Adrenal gland (tissue), 5 donors: ENCODE data around the gene PSMD5.
"Not testable (repeated sequence)": the region's sequence is repeated elsewhere in the genome, so short reads cannot be mapped to it uniquely, and the experiment has no call there.

Experiments used
- CTCF ChIP-seq, 6 experiments: fragments of 450-650 bp in 4 of 6; fragments of 200-600 bp in 2 of 6; sonication (generic) in 1 of 6; IDR thresholded peaks; 1 replicate in 5 of 6; 2 replicates in 1 of 6; pipeline versions ENCODE4 v1.5.1 to v1.8.0; 2016 to 2021; ENCODE audit warnings: antibody characterized with exemption in 6 of 6, mild to moderate bottlenecking in 2 of 6, moderate library complexity in 1 of 6
- POLR2A ChIP-seq, 2 donors: fragments of 450-650 bp; IDR thresholded peaks; one replicate each; pipeline ENCODE4 v1.6.1; 2017; ENCODE audit warnings: antibody characterized with exemption in 2 of 2, mild to moderate bottlenecking in 2 of 2, moderate library complexity in 1 of 2
- donor health status: DM: no; HTN: no; CAD: no.

DNA sequence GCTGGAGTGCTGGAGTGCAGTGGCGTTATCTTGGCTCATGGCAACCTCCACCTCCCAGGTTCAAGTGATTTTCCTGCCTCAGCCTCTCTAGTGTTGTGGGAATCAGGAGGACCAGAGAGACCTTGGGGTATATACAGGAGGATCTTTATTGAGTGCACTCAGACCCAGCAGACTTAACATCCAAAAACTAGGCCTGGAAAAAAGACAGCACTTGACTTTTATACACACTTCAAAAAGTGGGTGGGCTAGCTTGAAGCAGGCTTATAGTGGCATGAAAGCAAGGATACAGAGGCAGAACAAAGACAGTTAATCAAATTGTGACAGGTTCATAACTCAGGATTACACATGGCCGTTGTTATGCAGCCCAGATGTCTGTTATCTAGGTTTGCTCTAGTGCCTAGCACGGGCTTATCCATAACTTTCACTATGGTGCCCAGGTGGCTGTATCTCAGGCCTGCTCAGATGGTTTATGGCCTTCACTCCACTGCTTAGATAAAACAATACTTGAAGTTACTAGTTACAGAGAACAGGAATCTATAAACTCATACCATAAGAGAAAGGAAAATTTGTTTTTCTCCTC lies 37.8 kb downstream of the PSMD5 start:
- not testable (repeated sequence) for TF ChIP-seq POLR2A, CTCF (IDR thresholded peaks at IDR 0.05)
